Mucosa of gallbladder (tissue), 1 donor: Measurements from ENCODE around the gene MYCBP. TPM values are rescaled to one million over a fixed set of nuclear protein-coding genes. Genes with fewer than 3 reads are reported as not detected.
"Not testable (repeated sequence)": the region's sequence is repeated elsewhere in the genome, so short reads cannot be mapped to it uniquely, and the experiment has no call there.

Experiments
- DNase-seq: peaks from one replicate; pipeline ENCODE4 v3.0.0-alpha.2; 2020; ENCODE audit warnings: low spot score
- total RNA-seq: library from RNA; stranded (reverse); gene quantifications from one replicate; pipeline ENCODE4 v1.2.1, GENCODE V29; 2021
- donor health status: DM: no; HTN: no; CAD: no.

The MYCBP gene, protein sequence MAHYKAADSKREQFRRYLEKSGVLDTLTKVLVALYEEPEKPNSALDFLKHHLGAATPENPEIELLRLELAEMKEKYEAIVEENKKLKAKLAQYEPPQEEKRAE
- total RNA-seq, result 21.4 TPM

DNA sequence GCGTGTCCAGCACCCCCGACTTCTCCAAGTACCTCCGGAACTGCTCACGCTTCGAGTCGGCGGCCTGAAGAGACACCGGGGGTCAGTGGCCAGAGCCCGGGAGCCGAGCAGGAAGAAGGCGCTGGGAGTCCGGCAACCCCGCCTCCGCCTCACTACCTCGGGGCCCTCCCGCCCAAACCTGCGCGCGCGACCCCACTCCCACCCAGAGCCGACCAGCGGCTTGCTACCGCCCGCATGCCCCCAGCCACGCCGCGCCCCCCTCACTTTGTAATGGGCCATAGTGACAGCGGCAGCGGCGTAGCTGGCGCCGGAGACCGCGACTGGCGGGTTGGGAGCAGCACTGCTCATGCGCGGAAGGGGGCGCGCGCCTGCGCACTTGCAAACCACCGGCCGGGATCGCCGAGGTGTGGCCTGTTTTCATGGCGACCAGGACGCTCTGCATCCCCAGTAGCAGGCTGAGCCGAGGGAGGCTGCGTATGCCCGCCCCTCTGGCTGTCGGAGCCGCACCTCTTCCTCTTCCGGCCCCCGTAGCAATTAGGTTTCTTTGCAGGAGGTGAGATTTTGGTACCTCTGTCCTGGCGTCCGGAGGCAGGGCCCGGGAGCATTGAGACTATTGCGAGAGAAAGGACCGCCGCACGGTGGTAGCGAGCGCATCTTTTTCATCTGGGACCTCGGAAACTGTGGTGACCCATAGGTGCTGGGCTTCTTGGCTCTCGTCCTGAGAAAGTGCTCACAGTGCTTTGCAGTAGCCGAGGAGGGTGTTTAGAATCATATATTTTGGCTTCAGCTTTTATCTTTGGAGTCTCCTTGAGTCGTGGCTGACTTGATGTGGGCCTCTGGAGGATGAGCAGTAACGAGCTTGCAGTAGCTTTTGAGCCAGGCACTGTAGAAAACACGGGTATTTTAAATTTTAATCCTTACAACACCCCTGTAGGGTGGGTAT lies at the start of gene MYCBP:
Gene MYCBP (minus strand): TSS at position 322 of the 943 bp plus-strand sequence. CDS start 43 bp downstream, at position 279.
- DNase-seq, result peak; percentile 97

DNA sequence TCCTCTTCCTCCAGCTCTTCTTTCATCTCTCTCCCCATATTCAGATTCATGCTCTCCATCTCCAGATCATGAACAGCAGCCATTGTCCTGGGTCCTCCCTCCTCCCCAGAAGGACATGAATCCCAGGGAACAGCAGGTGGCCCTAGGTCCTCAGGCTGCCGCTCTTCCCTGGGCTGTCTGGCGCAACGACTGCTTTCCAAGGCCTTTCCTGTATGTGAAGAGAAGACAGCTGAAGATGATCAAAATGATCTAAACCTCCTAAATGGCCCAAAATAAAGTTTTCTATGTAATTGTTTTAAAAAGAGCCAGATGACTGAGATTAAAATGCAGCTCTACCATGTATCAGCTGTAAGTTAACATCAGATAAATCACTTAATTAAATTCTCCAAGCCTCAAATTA lies 46.0 kb upstream of the MYCBP start:
- no peak for DNase-seq

DNA sequence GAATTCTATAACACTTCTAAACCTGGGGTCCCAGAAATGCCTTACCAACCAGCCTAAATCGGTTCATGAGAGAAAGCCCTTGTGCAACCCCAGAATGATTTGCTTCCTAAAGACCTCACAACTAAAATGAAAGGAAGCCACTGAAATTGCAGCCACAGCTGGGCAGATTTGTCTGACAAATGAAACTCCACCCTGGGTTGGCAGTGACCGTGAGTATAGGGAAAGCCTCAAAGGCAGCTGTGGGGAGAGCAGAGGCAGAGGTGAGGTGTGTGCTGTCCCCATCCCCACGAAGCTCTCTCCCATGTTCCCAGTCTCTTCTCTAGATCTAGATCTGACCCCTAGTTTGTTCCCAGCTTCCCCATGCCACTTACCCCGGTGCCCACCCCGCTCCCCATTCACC lies 45.4 kb upstream of the MYCBP start:
- no peak for DNase-seq

DNA sequence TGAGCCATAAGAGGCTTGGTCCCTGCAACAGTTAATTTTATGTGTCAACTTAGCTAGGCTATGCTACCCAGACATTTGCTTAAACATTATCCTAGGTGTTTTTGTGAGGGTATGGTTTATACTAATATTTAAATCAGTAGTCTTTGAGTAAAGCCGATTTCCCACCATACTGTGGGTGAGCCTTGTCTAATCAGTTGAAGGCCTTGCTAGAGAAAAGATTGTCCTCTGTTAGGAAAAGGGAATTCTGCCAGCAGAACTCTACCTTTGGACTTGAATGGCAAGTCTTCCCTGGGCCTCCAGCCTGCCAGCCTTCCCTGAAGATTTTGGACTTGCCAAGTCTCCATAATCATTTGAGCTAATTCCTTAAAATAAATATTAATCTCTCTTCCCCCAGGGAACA lies 44.6 kb upstream of the MYCBP start:
- no peak for DNase-seq

DNA sequence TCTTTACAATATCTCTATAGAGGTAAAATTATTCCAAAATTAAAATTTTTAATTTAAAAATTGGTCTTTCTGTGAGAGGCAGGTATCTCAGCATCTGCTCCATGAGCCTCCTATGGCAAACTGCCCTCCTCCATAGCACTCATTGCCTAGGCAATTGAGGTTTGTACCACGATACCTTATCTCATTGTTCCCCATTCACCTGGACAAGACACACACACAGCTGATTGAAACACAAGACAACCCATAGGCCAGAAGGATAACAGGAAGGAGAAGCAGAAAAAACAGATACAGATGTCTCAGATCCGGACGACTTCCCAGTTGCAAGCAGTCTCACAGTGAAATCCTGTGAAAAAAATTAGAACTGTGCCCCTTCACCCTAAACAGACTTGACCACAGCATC lies 44.2 kb upstream of the MYCBP start:
- DNase-seq, result no peak

DNA sequence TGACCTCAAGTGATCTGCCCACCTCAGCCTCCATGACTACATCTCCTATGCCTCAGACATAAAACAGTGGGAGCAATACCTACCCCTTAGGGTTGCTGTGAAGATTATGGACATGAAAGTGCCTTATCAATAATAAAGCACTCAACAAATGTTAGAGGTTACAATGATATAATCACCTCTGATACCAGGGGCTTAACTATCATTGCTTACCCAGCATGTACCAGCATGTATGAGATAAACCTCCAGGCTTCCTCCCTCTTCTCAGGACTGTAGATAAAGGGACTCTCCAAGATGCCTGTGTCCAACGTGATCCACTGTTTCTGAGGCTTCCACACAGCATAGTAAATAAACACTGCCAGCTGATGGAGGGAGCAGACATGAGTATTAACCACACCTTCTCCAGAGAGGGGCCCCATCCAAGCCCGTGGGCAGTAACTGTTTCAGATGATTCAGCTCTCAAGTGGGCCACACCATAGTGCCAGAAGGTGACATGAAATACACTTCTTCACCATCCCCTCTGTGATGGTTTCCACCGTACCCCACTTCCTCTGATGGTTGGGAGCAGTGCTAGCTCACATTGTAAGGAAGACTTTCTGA lies 42.3 kb upstream of the MYCBP start:
- DNase-seq, result no peak

DNA sequence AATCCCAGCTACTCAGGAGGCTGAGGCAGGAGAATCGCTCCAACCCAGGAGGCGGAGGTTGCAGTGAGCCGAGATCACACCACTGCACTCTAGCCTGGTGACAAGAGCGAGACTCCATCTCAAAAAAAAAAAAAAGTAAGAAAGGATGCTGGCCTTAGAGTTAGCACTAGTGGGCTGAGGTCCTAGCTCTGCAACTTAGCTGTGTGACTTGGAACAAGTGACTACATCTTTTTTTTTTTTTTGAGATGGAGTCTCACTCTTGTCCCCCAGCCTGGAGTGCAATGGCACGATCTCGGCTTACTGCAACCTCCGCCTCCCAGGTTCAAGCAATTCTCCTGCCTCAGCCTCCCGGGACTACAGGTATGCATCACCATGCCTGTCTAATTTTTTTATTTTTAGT lies 41.8 kb upstream of the MYCBP start:
- not testable (repeated sequence) for DNase-seq

DNA sequence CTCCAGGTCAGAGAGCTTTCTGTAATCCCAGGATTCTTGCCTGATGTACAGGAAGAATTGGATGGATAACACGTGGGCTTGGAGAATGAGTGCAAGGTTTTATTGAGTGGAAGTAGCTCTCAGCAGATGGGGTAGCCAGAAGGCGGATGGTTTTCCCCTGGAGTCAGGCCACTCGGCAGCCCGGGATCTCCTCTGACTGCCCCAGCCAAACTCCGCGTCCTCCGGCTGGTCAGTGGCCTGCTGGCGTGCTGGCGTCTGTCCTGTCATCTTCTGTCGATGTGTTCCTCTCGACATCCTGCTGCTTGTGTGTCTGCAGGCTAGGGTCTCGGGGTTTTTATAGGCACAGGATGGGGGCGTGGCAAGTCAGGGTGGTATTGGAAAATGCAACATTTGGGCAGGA lies 35.7 kb upstream of the MYCBP start:
- DNase-seq, result no peak

DNA sequence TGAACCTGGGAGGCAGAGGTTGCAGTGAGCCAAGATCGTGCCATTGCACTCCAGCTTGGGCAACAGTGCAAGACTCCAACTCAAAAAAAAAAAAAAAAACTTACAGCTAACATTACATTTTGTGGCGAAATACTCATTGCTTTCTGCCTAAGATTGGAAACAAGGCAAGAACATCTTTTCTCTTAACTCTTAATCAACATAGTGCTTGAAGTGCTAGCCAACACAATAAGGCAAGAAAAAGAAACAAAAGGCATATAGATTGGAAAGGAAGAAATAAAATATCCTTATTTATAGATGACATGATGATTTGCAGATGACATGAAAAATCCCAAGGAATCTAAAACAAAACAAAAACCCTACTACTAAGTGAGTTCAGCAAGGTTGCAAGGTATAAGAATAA lies 32.8 kb upstream of the MYCBP start:
- no peak for DNase-seq

DNA sequence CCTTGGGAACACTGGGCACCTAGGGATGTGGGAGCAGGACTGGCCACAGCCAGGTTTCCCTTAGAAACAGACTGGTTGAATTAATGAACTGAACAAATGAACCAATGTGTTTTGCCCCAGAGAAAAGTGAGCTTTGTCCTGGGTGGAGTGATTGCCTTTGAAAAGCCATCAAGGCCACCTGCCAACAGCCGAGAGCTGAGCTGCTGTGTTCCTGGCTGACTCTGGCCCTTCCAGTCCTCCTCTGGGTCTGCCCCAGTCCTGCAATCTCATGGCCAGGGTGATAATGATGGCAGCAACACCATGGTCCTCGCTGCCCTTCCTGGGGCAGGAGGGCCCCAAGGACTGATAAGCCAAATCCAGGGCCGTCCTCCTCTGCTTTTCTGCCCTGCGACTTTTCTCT lies 26.4 kb upstream of the MYCBP start:
- no peak for DNase-seq

DNA sequence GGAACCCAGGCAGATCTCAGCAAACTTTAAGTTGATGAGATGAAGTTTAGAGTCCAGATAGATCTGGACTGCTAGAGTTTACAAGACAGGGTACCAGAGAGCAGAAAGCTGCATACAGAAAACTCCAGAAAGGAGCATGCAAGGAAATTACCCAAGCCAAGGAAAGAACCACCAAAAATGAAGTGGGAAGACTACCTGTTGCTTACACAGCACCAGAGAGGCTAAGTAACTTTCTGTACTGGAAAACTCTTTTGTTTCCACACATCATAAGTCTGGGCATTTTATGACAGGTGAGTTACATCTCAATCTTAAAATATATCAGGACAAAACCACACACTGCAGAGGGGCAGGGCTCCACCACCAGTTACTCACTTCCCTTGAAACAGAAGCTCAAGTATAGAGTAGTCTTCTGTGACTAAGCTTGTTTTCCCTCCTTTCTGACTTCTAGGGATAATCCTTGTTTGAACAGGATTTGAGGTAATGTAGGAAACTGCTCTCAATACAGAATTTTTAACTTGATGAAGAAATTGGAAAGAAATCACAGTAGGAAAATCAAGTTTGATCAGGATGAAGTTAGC lies 25.6 kb upstream of the MYCBP start:
- no peak for DNase-seq

DNA sequence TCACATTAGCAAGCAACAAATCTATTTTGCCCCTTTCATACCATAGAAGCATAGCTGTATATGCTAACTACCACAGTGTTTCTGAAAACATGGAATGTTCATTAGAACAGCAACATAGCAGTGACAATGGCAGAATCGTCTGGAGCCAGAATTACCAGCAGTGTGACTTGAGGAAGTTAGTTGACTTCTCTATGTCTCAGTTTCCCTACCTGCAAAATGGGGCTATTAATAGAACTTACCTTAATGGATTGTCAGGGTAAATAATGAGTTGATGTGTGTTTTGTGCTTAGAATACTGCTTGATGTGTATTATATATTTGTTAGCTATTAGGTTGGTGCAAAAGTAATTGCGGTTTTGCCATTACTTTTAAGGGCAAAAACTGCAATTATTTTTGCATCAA lies 23.0 kb upstream of the MYCBP start:
- DNase-seq, result no peak

DNA sequence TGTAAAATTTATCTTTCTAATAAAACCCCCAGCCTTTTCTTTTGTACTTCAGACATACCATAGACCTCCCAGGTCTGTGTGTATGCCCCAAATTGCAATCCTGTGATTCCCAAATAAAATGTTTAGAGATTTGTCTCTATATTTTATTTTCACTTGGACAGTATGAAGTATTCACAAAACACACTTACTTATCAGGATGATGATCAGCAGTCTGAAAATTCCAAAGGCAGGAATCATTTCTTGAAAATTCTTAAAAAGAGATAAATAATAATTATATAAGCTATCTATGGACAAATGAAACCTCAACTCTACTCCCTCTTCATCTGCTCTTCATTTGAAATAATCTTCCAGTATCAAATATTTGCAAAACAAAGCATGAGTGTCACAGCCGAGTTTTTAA lies 19.8 kb upstream of the MYCBP start:
- DNase-seq, result no peak

DNA sequence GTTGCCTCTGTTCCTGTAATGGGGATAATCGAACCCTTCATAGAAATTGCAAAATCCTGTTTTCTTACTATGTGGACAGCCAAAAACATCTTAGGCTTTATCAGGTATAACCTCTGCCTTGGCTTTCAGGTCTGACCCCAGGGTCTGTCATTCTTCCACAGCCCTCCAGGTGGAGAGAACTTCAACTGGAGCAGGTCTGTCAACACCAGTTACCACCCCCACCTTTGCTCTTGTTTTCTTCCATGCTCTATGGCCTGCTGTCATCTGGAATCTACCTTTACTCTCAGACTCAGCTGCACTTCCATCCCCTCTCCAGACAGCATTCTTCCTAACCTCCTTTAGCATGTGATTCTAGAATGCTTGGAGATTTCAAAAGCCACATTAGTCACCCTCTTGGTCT lies 18.6 kb upstream of the MYCBP start:
- no peak for DNase-seq

DNA sequence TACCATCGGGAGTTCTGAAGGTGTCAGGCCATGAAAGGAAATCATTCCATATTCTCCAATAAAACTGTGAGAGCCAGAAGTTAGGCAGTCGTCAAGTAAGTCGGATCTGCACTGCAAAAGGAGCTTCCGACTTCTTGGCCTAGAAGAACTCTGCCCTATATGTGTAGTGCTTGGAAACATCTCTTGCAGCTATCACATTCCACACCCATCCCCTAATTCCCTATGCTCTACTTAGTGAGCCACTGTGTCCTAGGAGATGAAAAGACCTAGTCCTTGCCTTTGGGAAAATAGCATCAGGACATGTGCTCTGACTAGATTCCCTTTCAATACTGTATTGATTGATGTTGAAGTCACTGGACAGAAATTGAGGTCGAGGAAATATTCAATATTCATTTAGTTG lies 16.4 kb upstream of the MYCBP start:
- no peak for DNase-seq

DNA sequence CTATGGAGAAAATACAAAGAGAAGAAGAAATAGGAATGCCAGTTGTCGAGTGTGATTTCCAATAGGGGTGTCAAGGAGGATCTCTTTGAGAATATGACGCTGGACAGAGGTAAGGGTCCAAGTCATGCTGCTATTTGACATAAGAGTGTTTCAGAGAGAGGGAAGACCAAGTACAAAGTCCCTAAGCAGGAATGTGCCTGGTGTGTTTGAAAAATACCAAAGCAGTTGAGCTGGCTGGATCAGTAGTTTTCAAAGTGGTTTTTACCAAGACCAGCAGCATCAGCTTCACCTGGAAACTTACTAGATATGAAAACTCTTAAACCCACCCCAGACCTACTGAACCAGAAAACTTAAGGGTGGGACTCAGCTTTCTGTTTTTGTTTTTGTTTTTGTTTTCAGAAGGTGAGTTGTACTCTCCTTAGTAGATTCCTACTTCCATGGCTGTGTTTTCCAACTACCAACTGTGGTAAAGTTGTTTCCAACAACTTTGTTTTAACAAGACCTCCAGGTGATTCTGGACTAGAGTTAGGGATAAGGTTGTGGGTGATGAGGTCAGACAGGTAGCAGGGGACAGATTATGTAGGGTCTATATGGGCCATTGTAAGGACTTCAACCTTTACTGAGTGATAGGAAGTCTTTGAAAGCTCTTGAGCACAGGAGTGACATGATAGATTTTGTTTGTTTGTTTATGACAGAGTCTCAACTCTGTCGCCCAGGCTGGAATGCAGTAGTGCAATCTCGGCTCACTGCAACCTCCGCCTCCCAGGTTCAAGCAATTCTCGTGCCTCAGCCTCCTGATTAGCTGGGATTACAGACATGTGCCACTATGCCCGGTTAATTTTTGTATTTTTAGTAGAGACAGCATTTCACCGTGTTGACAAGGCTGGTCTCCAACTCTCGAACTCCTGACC lies 15.5 kb upstream of the MYCBP start:
- DNase-seq, result no peak

DNA sequence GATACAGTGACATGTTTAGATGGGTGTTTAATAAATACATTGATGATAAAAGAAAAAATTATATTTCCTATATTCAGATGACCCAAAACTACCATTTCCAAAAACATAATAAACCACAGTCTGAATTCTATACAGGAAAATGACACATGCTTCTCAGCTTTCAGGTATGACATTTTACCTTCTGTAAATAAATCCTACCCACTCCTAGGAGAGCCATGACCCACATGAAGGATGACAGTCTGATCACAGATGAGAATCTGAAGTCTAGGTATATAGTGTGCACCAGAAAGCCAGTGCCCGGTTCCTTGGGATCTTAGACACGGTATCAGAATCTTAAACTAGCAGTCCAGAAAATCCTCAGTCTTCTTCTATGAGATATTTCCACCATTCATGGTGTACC lies 11.9 kb upstream of the MYCBP start:
- DNase-seq, result no peak

DNA sequence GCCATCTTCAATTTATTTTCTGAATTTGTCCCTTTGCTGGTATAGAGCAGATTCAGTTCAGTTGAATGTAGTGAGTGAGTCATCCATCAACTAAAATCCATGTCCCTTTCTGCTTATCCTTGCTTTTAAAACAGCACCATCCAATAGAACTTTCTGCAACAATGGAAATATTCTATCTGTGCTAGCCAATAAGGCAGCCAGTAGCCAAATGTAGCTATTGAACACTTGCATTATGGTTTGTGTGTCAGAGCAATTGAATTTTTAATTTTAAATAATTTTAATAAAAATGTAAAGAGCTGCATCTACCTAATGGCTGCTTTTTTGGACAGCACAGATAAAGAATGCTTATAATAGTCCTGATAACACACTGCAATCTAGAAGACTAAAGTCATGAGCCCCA lies 8.3 kb upstream of the MYCBP start, which contains the start of gene GJA9:
Gene GJA9 (minus strand): TSS at position 101 of the 400 bp plus-strand sequence. CDS start 5,489 bp downstream, outside the sequence.
- DNase-seq, result no peak

DNA sequence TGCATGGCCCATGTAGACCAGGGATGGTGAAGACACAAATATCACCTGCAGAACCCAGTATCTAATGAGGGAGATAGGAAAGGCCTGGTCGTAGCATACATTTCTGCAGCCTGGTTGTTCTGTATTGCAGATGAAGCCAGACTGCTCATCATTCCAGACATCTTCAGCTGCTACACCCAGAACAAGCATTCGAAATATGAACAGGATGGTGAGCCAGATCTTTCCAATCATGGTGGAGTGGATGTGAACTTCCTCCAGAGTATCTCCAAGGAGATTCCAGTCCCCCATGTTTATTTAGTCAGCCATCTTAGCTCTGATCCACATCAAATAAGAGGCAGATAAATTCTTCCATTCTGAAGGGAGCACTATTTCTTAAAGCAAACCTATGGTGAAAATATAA lies 2.7 kb upstream of the MYCBP start:
- no peak for DNase-seq

DNA sequence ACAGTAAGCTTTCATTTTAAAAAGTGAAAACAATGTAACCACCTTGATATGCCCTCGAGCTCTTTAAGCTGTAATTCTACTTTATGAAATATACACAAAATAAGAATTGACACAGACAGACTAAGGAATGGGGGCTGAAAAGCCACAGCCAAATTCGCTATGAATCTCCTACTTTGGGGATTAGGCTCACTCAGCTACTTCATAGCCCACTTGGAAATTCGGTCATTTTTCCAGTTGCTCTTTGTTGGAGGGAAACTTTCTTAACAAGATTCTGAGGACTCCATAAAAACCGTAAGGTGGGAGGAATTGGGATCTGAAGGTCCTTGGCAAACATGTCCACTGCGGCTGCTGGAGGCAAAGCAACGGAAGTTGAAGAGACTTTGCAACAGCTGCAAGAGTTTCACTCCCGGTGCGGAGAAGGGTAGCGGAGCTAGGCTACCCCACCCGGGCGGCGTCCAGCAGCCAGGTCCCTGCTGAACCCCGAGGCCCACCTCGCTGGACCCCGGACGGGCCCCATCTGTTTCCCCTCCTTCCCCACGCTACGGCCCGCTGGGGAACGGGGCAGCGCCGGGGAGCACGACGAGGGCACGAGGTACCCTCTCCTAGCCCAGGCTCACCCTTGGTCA lies 634 bp downstream of the MYCBP start:
- no peak for DNase-seq

DNA sequence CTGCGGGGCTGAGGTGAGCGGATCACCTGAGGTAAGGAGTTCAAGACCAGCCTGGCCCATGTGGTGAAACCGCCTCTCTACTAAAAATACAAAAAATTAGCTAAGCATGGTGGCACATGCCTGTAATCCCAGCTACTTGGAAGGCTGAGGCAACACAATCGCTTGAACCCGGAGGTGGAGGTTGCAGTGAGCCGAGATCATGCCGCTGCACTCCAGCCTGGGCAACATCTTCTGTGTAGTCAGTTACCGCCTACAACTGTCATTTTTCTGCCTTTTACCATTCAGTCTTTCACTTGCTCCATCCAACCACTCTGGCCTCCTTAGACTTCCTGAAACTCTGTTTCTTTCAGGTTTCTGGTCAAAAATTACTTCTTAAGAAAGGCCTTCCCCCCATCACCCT lies 2.2 kb downstream of the MYCBP start:
- no peak for DNase-seq
